ENCODE results near the gene NGDN.
A peak's percentile ranks its signal among the peaks of the same experiment; 100 is the strongest.

NGDN gene

GRCh38 chr14:23514644-23514957, 45.1 kb downstream of the NGDN start:
- DNase-seq: peak in 8 of 10 donors; percentile 53 to 95 (median 67)
- intact Hi-C loops (cut with DNase I): no loop called here

DNA sequence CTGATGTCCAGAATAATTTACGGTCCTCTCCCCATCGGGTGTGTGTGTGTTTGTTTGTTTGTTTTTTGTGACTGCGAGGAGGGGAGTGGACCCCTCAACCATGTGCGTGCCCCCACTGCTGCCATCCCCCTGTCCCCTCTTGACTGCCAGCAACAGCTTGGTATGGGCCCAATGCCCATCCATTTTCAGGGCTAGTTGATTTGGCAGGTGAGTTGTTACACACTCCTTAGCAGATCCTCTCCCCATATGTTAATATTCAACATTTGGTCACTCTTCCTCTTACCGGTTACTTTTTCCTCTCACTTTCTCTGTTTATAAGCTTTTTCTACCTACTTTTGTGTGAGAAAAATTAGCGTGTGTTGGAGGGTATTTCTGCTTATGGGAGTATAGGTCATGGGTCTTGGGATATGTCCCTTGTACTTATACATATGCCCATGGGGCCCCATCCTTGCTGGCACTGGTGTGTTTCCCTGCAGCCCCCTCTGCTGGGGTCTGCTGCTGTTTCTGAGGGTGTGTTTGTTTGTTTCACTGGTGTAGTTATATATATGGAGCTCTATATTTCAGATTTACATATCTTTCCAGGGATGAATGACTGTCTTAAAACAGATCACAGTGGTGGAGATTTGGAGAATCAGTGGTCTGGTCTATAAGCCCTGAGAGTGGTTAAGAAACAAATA, 48.3 kb downstream of the NGDN start:
- intact Hi-C loops (cut with DNase I): no loop called here
- DNase-seq: no peak

GRCh38 chr14:23518709-23519108, 49.2 kb downstream of the NGDN start:
- DNase-seq: no peak
- intact Hi-C loops (cut with DNase I): no loop called here

DNA sequence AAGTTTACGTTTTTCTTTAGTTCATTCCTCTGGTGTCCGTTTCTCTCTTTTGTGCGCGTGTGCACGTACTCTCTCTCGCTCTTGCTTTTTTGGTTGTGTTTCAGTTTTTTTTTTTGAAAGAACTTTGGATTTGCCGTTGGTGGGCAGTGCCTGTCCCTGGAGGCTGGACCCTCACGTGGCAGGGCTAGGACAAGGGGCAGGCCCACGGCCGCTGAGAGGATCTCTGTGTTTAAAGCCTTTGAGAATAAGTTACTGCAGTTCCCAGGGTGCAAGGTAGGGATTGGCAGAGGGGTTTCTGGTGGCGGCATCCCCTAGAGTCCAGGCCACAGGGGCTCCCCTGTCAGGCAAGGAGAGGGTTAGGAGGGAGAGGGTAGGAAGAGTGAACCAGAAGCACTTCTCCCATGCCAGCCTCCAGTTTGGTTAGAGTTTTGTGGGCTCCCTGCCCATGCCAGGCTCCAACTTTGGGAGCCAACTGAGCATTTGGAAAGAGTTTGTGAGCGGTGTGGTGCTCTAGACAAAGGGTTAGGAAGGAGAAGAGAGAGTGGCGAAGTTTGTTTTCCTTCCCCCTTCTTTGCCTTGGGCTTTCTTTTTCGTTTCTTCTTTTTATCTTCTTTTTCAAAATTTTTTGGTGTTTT, 51.5 kb downstream of the NGDN start:
- DNase-seq: peak in 3 of 10 donors; percentile 75 to 85 (median 78)
- intact Hi-C loops (cut with DNase I): no loop called here

- peak in 2 of 10 donors; percentile 73 to 78 for DNase-seq
- intact Hi-C loops (cut with DNase I): no loop called here
These were observed 52.5 kb downstream of the NGDN start for GRCh38 chr14:23521785-23522640.

GRCh38 chr14:23522643-23523198, 53.2 kb downstream of the NGDN start:
- intact Hi-C loops (cut with DNase I): no loop called here
- peak in 2 of 10 donors; percentile 63 to 77 for DNase-seq

GRCh38 chr14:23523229-23524016, 53.9 kb downstream of the NGDN start:
- peak in 1 of 10 donors; percentile 54 for DNase-seq
- intact Hi-C loops (cut with DNase I): no loop called here

GRCh38 chr14:23524954-23525353, 55.5 kb downstream of the NGDN start:
- DNase-seq: peak in 2 of 10 donors; percentile 63 to 75
- intact Hi-C loops (cut with DNase I): no loop called here

DNA sequence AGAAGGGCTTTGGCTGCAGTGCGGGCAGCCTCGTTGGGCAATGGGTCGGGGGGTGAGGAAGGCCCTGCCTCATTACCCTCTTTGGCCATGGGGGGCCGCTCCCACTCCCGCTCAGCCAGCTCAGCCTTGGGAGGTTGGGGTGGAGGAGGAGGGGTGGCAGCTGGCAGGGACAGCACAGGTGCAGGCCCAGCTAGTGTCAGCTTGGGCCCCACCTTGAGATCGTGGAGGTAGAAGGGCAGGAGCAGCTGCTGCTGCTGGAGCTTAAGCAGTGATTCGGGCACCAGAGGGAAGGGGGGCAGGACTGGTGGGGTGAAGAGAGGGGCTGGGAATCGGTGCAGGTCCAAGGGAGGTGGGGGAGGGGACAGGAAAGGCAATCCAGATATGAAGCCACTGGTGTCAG, 56.1 kb downstream of the NGDN start:
- peak in 1 of 10 donors; percentile 49 for DNase-seq
- intact Hi-C loops (cut with DNase I): no loop called here
